IPS DF 4.7 (cell line): ENCODE data around the gene TRIM54.
"Not testable (repeated sequence)": the region's sequence is repeated elsewhere in the genome, so short reads cannot be mapped to it uniquely, and the experiment has no call there.

Source experiments
- DNase-seq: peaks from one replicate; pipeline ENCODE4 v3.0.0-alpha.2; 2013; ENCODE audit warnings: low spot score; ENCODE audit errors: extremely low read depth

The TRIM54 gene

DNA sequence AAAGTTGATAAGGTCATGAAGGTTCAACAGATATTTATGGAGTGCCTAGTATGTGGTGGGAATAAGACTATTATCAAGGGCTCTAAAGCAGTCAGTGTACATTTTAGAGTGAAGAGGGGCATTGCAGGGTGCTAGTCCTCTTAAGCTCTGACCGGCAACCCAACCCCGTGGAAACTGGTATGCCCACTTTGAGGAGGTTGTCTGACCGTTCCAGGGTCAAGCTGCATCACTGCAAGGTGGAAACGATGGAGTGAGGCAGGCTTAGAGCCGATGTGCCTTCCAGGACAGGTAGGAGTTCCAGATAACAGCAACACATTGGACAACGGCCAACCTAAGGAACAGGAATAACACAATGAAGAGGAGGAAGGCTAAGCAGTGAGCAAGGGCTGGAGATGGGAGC is 27.4 kb downstream of the TRIM54 start:
- DNase-seq, result no peak

- no peak for DNase-seq
Observed at GRCh38 chr2:27312152-27312551, 29.9 kb downstream of the TRIM54 start.

DNA sequence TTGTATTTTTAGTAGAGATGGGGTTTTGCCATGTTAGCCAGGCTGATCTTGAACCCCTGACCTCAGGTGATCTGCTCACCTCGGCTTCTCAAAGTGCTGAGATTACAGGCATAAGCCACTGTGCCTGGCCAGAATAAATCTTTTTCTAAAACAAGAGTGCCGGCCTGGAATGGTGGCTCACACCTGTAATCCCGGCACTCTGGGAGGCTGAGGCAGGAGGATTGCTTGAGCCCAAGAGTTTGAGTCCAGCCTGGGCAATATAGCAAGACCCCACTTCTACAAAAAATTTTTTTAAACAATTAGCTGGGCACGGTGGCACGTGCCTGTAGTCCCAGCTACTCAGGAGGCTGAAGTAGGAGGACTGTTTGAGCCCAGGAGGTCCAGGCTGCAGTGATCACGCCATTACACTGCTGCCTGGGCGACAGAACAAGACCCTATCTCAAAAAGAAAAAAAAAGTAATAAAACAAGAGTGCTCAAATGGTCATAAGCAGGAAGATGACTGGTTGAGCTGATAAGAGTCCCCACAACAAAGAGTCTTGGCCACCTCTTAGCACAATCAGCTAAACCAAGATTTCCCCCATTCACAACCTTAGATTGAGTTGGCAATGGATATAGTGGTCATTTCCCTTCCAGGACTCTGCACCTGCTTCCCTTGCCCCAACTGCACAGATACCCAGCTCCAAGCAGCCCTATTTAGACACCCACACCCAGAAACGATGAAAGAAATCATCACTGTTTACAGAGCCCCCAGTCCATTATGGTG is 31.8 kb downstream of the TRIM54 start:
- DNase-seq, result no peak

DNA sequence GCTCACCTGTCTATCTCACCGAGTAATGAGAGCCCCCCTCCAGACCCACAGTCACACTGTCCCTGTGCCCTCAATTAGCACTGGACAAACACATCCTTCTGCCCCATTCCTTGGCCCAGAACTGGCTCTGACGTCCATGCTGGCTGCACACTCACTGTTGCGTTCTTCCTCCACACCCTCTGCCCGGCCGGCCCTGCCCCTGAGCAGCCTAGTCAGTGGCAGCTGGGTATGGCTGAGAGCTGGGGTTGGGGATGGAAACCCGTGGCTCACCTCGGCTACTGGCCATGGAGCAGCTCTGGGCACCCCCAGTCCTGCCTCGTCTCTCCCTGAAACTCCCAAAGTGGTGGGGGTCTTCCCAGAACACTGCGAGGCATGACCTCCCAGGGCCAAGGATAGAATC is 32.5 kb downstream of the TRIM54 start:
- DNase-seq, result no peak

- DNase-seq, result no peak
Observed at GRCh38 chr2:27315122-27315521, 32.9 kb downstream of the TRIM54 start.

- no peak for DNase-seq
Observed at GRCh38 chr2:27316655-27317412, 34.6 kb downstream of the TRIM54 start.

- not testable (repeated sequence) for DNase-seq
Observed at GRCh38 chr2:27319839-27320238, 37.6 kb downstream of the TRIM54 start.

DNA sequence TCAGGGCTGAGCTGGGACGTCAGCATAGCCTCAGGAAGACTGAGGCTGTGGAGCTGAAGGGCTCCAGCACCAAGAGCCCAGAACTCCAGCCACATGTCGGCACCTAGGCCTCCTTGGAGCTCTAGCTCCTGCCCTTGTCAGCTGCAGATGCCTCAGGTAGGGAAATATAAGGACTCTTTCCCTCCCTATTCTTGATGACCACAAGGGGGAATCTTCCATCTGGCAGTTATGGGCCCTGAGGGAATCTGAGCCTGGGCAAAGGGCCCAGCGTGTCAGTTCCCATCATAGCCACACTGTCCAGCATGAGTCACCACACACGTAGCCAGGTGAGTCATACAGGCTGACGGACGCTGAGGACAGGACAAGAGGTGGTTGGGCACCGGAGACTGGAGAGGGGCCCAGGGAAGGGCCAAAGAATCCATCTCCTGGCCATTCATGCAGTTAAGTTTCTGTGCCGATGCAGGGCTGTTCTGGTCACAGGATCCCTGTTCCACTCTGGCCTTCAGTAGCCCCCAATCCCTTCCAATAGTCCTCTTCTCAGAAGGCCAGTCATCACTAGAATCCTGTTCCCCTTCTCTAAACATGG is 38.8 kb downstream of the TRIM54 start:
- no peak for DNase-seq

GRCh38 chr2:27322301-27322765 is 40.1 kb downstream of the TRIM54 start:
- no peak for DNase-seq

GRCh38 chr2:27322766-27323595 is 40.8 kb downstream of the TRIM54 start, which contains the start of gene MPV17:
TSS of gene MPV17 (minus strand) at chr2:27323097. CDS start at chr2:27322517, 580 bp downstream.
- DNase-seq, result peak; percentile 81

DNA sequence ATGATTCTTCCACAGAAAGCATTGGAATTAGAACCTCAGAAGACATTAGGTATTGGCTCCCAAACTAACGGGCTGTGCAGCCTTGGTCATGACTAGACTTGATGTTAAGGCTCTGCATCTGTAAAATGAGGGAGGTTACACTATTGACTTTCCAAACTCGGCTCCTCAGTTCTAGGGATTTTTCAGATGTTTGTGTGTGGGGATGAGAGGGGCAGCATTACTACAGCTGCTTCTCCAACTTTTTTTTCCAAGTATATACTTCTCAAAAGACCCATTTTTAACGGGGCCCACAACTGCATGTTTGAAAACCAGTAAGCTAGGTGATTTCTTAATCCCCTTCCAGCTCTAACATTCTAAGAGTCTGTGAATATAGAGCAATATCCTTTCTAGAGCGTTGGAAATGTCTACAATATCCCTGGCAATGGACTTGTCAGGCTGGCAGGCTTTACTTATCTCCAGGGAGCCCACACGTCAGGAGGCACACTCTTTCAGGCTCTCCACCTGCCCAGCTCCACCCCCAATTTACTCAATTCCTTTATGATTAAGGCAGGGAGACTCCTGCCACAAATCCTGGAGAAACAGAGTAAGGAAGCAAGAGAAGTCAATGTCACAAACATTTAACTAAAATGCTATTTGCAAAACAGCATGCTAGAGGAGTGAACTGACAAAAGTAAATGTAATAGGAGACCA is 41.5 kb downstream of the TRIM54 start:
- DNase-seq, result no peak

DNA sequence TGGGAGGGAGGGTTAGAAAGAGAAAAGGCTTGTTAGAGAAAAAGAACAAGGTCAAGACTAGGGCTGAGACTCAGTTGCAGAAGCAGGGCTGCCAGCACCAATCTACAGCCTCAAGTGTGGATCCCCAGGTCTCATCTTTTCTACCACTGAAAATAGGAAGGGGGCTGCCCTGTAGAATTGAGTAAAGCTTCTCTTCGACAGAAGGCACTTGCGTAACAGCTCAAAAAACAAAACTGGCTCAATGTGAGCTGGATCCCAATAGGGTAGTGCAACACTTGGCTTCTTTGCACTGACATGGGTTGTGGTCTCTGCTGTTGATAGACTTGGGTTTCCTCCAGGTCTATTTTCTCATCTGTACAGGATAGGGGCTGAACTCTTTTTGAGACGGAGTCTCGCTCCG is 42.5 kb downstream of the TRIM54 start:
- DNase-seq, result no peak

- DNase-seq, result no peak
Observed at GRCh38 chr2:27335311-27335710, 53.1 kb downstream of the TRIM54 start.

DNA sequence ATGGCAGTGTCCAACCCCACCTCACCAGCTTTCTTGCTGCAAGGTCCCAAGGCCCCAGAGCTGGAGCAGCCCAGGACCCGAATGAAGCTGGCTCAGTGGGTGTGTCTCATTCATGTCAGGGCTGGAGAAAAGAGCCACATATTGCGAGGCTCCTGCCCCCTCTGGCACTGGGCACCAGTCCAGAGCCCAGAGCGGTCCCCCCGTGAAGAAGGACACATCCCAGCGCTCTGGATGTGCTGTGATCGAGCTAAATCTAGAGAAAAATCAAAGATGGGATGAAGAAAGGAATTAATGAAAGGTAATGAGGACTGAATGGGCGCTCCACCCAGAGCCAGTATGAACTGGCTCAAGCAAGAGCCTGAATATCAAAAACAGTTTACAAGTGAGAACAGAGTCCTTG is 53.9 kb downstream of the TRIM54 start:
- no peak for DNase-seq

- DNase-seq, result no peak
Observed at GRCh38 chr2:27347641-27348040, 65.4 kb downstream of the TRIM54 start.

GRCh38 chr2:27350106-27350693 is 68.0 kb downstream of the TRIM54 start:
- no peak for DNase-seq

- no peak for DNase-seq
Observed at GRCh38 chr2:27351802-27352598, 69.8 kb downstream of the TRIM54 start.

GRCh38 chr2:27353386-27353761 is 71.1 kb downstream of the TRIM54 start:
- not testable (repeated sequence) for DNase-seq

- DNase-seq, result no peak
Observed at GRCh38 chr2:27353762-27354596, 71.8 kb downstream of the TRIM54 start.
